Islet precursor cell (in vitro differentiated cells): ENCODE data around the gene CHST11.

Source experiments
- DNase-seq: peaks from one replicate; pipeline ENCODE4 v3.0.0-alpha.2; 2018

CHST11 gene

DNA sequence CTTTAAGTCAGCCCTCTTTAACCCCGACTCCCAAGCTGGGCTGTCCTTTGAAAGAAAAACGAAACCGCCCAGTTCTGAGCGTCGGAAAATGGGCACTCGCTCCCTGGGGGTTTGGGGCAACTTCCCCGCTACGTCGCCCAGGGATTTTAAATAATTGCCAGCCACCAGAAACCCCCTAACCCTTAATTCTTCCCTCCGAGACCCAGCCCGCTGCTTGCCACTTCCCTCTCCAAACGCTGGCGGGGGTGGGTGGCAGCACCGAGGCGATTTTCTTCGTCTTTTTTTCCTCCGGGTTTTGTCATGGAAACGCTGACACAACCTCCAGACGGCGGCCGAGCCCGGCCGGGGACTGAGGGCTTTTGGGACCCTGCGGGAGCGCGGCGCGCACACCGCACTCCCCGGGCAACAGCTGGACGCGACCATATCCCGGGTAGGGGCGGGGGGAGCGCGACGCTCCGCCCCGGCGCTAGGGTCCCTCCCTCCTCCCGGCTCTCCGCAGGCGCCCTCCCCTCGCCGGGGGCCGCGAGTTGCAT lies at the start of gene CHST11:
Gene CHST11 (plus strand): TSS at position 532 of the 533 bp plus-strand sequence.
- DNase-seq = peak; percentile 98

DNA sequence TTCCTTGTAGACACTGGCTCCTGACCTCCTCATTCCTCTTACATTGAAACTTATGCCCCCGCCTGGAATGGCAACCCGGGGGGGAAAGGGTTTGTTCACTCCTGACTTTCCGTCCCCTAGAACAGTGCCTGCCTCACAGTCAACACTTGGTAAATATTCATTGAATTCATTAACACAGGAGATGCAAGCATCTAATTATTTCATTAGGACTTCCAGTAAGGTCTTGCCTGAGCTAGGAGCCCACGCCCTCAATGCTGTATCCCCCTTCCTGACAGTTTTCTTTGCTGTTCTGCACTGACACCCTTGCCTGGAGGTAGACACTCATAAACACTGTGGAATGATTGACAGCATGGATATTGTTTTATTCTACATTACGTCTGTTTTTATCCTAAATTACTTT lies 49.3 kb upstream of the CHST11 start:
- DNase-seq = no peak

DNA sequence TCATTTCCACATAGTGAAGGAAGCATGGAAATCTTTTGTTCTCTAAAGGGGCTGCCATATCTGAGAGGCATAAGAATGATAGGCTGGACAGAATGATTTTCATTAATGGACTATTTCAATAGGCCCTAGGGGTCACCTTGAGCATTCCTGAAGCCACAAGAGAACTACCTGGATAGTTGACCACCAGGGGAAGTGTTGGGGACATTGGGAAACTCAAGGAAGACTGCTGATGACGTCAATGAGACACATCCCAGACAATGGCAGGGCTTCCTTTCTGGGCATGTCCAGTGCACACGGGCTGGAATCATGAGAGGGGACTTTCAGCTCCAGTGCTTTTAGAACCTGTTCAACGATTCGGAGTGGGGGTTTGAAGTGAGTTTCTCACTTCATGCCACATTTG lies 48.8 kb upstream of the CHST11 start:
- no peak for DNase-seq

DNA sequence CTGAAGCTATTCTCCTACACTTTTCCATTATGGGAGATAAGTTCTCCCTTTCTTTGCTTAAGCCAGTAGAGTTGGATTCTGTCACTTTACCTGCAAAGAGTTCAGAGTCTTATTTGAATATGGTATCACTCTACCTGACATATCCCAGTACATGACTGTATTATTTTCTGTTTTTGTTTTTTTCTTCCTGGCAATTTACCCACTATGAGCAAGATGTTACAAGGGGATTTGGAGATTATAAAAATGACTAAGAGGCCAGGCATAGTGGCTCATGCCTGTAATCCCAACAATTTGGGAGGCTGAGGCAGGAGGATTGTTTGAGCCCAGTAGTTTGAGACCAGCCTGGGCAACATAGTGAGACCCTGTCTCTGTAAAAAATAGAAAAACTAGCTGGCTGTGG lies 46.4 kb upstream of the CHST11 start:
- no peak for DNase-seq

DNA sequence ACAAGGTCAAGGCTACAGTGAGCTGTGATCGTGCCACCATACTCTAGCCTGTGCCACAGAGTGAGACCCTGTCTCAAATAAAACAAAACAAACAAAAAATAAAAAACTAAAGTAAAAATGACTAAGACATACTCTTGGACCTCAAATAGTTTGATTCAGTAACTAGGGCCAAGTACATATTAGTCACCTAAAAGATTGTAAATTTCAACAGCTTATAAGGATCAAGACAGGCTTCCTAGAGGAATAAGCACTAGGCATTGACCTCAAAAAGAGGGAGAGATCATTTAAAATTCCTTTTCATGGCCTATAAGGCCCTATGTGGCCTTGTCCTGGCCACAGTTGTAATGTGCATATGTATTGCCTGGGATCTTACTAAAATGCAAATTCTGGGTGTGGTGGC lies 46.0 kb upstream of the CHST11 start:
- DNase-seq = no peak

DNA sequence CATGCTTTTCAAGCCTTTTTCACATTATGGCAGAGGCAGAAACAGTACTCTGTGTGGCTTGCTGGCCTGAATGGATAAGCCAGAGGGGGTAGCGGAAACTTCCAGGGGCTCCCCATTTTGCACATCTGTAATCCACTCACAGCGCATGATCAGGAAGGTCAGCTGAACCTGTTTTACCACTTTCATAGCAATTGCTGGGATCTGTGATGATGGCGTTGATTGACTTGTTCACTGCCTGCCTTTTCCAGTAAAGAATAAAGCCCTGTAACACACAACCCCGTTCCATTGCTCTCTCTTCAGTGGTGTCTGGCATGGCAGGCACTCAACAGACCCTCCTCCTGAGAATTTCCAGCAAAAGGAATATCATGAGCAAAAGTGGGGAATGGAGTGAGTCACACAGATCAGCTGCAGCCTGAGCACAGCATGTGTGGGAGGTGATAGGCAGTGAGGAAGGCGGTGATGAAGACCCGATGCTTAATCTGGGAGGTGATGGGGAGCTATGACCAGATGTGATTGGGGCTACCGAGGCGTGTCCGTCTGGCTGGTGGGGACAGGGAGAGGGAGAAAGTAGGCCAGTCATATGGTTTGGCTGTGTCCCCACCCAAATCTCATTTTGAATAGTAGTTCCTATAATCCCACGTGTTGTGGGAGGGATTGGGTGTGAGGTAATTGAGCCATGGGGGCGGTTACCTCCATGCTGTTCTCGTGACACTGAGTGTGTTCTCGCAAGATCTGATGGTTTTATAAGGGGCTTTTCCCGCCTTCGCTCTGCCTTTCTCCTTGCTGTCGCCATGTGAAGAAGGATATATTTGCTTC lies 44.7 kb upstream of the CHST11 start:
- DNase-seq = peak; percentile 68

DNA sequence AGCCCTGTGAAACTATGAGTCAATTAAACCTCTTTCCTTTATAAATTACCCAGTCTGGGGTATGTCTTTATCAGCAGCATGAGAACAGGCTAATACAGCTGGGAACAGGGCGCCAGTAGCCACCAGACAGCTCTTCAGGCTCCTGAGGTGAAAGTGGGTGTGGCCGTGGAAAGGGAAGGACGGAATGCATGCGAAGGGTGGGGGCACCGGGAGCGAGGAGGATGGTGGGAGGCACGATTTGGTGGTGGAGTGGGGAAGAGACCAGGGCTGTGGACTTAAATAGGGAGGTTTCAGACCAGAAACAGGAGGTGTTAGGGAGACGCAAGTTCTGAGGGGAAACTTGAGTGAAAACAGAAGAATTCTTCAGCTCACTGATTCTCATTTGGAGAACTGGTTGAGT lies 44.1 kb upstream of the CHST11 start:
- DNase-seq = no peak

DNA sequence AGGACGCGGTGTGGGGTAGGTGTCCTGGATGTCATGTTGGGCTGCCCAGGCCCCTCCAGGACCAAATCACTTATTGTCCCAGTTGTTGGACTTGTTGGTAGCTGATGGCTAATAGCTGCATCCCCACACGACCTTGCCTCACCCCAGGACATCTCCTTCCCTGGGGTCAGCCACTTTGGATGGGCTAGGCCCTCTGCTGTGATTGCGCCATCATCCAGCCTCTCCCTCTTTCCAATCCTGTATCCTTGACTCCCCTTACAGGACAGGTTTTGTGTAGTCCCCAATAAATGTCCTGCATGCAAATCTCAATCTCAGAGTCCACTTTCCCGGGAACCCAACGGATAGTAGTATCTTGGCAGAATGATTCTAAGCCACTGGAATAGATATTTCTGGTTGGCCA lies 43.4 kb upstream of the CHST11 start:
- no peak for DNase-seq

DNA sequence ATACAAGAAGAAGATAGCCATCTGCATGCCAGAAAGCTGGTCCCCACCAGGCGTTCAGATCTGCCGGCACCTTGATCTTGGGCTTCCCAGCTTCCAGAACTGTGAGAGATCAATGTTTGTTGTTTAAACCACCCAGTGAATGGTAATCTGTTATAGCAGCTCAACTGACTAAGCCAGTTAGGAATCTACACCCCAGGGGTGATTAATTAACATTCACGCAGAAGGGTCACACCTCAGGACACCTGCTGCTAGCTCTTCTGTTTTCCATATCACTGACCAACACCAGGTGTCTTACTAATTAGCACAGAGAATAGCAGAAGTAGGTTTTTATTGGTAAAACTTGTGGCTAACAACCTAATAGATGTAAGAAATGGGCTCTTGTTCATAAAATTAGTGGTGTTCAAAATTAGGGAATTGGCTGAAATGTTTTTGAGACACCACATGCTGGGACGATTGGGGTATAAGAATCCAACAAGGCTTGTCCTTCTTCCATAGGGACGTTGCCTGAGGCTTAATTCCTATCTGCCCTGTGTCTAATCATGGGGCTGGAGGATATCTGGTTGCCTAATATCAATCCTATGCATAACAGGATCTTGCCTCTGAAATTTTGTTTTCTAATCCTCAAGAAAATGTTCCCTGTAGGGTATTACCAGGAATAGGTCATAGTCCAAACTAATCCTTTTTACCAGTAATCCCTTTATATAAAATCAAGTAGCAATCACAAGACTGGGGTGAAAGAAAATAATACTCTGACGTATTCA lies 42.0 kb upstream of the CHST11 start:
- peak; percentile 90 for DNase-seq

DNA sequence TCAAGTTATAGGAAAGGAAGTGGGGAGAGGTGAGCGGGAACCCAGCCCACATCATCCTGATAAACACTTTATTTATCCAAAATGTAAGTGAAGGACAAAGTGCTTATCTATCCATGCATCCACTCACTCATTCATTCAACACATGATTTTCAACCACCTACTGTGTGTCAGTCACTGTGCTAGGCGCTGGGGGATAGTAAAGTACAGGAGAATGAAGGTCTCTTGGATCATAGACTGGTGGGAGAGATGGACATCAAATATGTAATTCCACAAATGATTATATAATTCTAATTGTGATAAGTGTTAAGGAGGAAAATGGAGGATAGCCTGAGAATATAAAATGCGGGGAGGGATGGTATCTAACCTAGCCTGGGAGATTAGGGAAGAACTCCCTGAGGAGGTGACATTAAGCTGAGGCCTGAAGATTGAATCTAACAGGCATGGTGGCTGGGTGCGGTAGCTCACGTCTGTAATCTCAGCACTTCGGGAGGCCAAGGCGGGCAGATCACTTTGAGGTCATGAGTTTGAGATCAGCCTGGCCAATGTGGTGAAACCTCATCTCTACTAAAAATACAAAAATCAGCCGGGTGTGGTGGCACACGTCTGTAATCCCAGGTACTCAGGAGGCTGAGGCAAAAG lies 41.3 kb upstream of the CHST11 start:
- no peak for DNase-seq

DNA sequence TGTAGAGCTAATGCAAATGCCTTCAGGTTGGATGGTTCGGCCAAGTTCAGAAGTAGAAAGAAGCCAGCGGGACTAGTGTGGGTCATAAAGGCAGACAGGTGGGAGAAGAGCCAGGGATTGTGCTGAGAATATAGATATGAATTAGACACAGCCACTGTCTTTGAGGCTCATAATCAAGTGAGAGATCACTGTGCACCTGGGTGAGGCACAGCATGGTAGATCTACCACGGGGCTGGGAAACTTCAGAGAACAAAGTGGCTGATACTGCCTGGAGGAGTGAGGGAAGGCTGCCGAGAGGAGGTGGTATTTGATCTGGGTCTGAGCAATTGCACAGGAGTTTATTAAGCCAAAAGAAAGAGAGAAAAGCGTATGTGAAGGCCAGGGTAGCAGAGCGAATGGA lies 40.6 kb upstream of the CHST11 start:
- DNase-seq = no peak

DNA sequence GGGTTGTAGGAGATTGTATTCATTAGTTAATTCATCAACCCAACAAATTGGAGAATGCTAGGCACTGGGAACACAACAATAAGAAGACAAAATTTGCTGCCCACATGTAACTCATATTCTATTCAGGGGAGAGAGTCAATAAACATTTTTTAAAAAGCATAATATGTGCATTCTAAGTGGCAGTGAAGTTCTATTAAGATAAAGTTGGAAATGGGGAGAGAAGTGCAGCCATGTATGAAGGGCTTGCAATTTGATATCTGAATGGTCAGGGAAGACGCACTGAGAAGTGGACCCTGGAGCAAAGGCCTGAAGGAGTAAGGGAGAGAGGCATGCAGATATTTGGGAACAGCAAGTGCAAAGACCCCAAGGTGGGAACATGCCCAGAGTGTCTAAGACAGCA lies 40.2 kb upstream of the CHST11 start:
- DNase-seq = no peak

DNA sequence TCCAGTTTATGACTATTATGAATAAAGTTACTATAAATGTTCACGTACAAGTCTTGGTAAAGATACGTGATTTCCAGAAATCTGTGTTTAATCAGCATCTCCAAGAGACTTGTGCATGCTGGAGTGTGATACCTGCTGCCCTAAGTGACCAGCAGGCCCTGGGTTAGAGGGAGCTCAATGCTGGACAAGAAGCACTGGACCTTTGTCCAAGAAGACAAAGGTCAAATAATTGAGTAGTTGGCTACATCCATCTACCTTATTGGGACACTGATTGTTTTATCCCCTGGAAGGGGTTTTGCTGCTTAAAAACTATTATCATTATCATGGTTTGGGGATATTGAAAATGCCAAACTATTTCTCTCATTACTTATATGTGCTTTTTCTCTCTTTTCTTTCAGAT lies 37.0 kb upstream of the CHST11 start:
- no peak for DNase-seq

DNA sequence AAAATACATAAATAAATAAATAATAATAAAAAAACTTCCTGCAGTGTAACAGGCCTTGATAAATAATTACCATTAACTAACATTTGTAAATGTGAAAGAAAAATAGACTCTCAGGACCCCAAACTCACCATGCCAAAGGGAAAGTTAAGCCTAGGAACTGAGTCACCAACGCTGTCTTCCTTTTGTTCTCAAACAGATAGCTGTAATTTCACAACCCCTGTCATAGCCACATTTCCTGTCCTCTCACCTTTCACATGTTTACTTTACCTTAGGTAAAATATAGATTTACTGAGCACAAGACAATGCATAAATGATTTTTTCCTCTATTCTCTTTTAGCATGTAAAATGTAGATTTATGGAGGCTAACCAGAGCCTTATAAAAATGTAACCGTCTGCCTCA lies 35.9 kb upstream of the CHST11 start:
- DNase-seq = no peak

DNA sequence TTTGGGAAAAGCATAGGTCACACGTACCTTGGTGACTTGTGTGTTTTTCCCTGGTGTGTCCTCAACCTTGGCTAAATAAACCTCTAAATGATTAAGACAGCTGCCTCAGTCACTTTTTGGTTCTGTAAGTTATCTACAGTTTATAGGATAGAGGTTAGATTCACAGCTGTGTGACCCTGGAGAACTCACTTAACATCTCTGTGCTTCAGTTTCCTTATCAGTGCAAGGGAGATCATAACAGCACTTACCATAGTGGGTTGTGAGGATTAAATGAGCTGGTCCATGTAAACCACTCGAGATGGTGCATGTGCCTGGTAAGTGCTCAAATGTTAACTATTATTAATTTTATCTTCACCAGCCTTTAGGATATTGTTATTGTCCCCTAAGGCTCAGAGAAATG lies 35.4 kb upstream of the CHST11 start:
- DNase-seq = no peak

DNA sequence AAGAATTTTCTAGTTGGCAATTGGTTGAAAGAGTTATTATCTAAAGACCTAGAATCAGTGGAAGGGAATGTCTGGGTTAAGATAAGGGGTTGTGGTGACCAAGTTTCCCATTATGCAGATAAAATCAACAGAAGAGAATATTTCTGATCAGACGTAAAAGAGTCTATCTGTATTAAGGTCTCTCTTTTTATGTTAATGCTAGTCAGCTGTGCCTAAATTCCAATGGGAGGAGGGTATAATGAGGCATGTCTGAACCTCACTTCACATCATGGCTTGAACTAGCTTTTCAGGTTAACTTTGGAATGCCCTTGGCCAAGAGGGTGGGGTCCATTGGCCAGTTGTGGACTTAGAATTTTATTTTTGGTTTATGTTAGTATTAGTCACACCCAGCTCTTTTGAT lies 34.3 kb upstream of the CHST11 start:
- DNase-seq = no peak

DNA sequence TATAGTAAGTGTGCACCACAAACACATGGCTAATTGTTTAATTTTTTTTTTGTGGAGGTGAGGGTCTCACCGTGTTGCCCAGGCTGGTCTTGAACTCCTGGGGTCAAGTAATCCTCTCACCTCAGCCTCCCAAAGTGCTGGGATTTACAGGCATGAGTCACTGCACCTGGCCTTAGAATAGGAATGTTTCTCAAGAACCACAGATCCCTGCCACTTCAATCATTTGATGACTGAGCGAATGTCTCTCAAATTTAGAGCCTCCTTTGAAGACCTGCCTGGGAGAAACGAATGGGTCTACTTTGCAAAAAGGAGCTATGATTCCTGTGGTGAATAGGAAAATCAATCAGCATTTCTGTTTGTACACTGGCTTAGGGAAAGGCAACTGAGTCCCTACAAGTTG lies 33.5 kb upstream of the CHST11 start:
- DNase-seq = peak; percentile 69

DNA sequence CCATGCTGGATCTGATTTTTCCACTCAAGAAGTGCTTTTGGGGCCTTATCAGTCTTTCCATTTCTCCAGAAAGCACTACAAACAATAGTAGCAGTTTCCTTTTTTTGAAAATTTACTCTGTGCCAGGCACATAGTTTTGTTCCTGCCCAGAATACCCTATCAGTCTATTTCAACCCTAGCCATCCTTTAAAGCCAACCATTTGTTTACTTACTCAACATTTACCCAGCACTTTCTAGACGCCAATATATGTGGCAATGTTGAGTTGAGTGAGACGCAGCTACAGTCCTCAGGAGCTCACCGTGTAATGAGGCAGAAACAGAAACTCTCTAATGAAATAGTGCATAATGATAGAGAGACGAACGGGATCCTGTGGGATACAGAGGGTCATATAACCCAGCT lies 32.9 kb upstream of the CHST11 start:
- DNase-seq = no peak

DNA sequence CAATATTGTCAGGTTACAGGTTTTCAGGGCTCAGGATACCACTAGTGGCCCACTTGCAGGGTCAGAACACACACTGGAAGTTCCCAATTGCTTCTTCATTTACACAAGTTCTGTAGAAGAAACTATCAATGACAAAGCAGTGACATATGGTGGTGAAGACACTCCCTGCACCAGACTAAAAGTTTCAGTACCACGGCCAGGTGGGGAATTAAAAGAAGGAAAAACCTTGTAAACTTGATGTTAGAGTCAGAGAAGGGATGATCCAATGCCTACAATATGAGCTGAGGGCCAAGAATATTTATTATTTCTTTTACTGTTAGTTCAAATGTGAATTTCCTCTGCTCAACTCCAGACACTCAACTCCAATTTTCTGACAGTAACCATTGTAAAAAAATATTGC lies 31.8 kb upstream of the CHST11 start:
- DNase-seq = no peak

DNA sequence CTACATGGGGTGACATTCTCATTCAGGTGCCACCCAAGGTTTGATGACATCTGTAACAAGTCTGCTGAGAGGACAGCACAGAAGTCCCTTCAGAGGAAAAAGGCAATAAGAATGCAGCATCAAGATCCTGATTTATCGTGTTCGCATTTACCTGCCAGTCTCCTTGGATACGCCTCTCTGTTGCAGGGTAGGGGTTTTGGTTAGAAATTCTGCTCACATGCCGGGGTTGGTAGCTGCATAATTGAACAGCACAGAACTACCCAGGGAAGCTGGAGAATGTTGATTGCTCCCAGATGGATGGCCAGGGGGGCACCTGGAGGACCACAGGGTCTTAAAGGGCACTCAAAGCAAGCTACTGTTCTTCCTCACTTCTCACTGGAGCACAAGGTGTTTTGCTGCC lies 31.1 kb upstream of the CHST11 start:
- DNase-seq = no peak

DNA sequence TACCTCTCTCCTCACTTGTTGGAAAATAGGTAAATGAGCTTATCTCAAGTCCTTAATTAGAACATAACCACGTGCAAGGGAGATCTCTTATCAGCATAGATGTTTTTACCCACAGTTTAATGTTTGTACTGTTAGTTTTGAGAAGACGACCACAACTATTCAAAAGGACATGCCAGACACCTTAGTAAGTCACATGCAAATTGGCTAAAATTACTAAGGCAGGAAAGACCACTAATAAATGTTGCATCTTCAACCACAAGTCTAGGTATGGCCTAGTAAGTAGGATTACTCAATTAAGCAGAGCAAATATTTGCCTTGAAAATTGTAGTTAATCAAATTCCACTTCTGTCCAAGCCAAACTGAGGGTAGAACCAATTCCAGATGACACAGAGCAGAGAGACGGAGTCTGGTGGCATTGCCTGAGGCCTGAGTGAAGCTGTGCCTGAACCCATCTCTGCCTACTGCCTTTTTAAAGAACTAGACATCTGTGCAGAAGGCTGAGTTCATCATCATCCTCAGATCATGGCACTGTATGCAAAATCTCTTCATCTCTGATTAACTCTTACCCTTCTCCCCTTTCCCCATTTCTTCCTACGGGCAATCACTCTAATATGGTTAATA lies 29.7 kb upstream of the CHST11 start:
- no peak for DNase-seq

DNA sequence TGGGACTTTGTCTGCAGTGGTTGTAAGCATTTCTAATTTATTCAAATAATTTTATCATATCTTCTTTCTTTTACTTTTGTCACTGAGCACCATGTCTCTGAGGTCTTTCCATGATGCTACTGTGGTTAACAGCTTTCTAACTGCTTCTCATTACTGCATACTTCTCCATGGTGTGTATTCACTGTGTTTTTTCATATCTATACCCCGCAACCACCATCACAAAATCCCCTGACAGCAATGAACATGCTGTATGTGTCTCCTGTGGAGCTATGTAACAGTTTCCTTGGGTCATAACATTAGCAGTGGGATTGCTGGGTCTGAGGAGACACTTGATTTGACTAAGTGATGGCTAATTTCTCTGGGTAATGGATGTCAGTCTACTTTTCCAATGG lies 29.2 kb upstream of the CHST11 start:
- DNase-seq = no peak

DNA sequence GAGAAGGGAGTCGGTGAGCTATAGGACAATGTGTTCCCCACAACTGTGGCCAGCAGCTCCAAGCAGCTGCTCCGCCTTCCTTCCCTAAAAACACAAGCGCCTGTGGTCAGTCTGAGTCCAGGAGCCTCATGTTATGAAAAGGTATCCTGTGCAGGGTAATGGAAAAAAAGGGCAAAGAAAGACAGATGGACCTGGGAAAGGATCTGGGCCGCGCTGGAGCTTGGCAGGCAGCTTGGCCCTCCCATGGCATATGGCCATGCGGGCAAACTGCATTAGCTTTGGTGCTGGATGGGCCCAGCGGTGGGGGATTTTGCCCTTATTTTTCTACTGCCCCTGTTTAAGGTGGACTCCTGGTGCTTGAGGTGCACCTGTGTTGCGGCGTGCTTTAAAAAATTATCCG lies 23.7 kb upstream of the CHST11 start:
- DNase-seq = no peak
